ENCODE data around the gene UBA7. TPM values are rescaled to one million over a fixed set of nuclear protein-coding genes. Genes with fewer than 3 reads are reported as not detected.
A peak's percentile ranks its signal among the peaks of the same experiment; 100 is the strongest.
"Not testable (repeated sequence)": the region's sequence is repeated elsewhere in the genome, so short reads cannot be mapped to it uniquely, and the experiment has no call there.

The UBA7 gene
- total RNA-seq, 1 donor from 2014 or later = 29.7 TPM

DNA sequence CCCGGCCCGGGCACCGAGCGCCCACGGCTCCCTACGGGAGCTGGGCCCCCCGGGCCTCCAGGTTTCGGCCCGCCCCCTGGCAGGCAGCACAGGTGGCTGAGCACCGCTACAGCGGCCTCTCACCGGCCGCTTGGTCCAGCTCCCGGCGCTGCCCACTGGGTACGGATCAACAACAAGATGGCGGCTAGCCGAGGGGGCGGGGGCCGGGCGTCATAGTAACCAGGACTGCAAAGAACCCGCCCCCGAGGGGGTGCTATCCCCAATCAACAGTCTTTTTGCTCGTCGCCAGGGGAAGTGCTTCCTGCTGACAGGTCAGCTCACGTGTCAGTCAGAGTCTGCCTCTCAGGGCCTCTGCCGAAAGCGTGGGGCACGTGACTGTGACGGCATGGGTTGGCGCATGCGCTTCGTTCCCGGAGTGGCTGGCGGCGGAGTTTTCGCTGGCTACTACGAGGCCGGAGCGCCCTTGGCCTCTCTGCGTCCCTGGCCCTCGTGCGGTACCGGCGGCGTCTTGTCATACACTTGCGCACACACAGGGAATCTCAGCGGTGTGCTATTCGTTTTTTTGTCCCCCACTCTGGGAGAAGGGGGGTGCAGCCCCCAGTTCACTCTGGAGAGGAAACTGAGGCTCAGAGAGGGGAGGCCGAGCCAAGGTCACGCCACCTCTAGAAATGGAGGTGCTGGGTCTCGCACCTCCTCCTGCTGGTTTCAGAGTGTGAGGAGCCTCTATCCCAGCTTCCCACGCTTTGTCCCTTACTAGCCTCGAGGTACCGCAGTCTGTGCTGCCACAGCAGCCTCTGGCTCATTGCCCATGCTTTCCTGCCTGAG is 27.2 kb downstream of the UBA7 start, which contains the start of gene IP6K1:
Gene IP6K1 (minus strand): TSS at position 186 of the 825 bp plus-strand sequence. CDS start 38,502 bp downstream, outside the sequence.
- peaks cover 15 to 23% (median 18%) of the 10 kb centered on the region in 3 donors for H3K4me1 ChIP-seq (ENCODE audit: control insufficient read depth in 3 of 3, insufficient read depth in 3 of 3, low read length in 3 of 3)

DNA sequence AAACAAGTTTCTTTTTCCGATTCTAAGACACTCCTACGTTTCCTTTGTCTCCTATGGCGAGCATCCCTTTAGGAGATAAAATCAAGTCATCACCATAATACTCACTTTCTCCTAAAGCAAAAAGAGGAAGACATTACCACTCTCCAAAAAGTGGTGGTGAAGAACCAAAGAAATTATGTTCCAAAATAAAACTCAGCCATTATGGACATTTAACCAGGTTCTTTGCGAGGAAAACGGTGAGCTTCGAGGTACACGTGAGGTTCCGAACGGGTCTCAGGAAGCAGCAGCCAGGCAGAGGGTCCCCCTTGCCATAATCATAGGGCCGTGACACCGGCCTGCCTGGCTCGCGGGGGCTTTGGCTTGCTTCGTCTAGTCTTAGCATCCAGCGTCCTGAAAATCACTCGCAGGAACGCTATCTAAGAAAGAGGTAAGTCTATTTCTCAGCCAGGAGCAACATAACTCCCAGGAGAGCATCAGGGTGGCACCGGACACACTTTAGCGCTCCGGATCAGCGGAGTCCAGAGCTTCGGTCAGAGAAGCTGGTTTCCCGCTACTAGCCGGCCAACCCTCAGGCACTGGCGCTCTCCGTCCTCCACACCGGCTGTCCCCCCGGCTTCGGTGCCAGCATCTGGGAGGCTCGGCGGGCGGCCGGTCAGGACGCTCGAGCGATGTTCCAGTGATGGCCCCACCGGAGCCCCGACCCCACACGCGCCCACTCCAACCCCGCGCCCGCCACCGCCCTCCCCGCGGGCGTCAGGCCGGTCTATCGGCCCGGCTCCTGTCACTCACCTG is 28.0 kb downstream of the UBA7 start:
- Histone ChIP-seq H3K4me3 (ENCODE audit: low read length in 3 of 3) (peak overlapping the region; percentile 72 to 92 (median 90)), H3K4me1 (ENCODE audit: control insufficient read depth in 3 of 3, insufficient read depth in 3 of 3, low read length in 3 of 3) (peaks cover 18 to 26% (median 21%) of the 10 kb centered on the region in 3 donors)

More for the DNA sequence above, 27.2 kb downstream of the UBA7 start, which contains the start of gene IP6K1:
- Histone ChIP-seq H3K36me3 (ENCODE audit: control insufficient read depth in 3 of 3, insufficient read depth in 3 of 3, low read length in 3 of 3) (peaks cover 0 to 6% (median 3%) of the 10 kb centered on the region in 3 donors), H3K9ac (ENCODE audit: low read depth in 1 of 3, low read length in 3 of 3) (peak within 1 kb of the TSS; percentile 82 to 93 (median 91)), H3K27me3 (ENCODE audit: control insufficient read depth in 3 of 3, insufficient read depth in 3 of 3, low read length in 3 of 3) (no peaks in the 10 kb centered on the region), H3K9me3 (ENCODE audit: control insufficient read depth in 3 of 3, low read length in 3 of 3) (no peaks in the 10 kb centered on the region), H3K27ac (ENCODE audit: low read depth, low read length) (peak within 1 kb of the TSS; percentile 89), H3K4me3 (ENCODE audit: low read length in 3 of 3) (peak within 1 kb of the TSS; percentile 72 to 92 (median 90))

DNA sequence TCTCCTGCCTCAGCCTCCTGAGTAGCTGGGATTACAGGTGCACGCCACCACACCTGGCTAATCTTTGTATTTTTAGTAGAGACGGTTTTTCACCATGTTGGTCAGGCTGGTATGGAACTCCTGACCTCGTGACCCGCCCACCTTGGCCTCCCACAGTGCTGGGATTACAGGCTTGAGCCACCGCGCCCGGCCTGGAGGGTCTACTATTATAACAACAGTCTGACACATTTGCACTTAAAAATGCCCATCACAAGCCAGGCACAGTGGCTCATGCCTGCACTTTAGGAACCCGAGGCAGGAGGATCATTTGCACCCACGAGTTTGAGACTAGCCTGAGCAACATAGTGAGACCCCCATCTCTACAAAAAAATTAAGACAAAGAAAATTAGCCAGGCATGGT is 31.5 kb downstream of the UBA7 start:
- H3K9me3 ChIP-seq (ENCODE audit: control insufficient read depth in 3 of 3, low read length in 3 of 3); H3K27me3 ChIP-seq (ENCODE audit: control insufficient read depth in 3 of 3, insufficient read depth in 3 of 3, low read length in 3 of 3); H3K27ac ChIP-seq (ENCODE audit: low read depth, low read length); H3K9ac ChIP-seq (ENCODE audit: low read depth in 1 of 3, low read length in 3 of 3); H3K4me3 ChIP-seq (ENCODE audit: low read length in 3 of 3): not testable (repeated sequence)
- Histone ChIP-seq H3K36me3 (ENCODE audit: control insufficient read depth in 3 of 3, insufficient read depth in 3 of 3, low read length in 3 of 3) (peaks cover 0 to 12% (median 6%) of the 10 kb centered on the region in 3 donors), H3K4me1 (ENCODE audit: control insufficient read depth in 3 of 3, insufficient read depth in 3 of 3, low read length in 3 of 3) (peaks cover 20 to 30% (median 26%) of the 10 kb centered on the region in 3 donors)

More for the DNA sequence above, 28.0 kb downstream of the UBA7 start:
- H3K9ac ChIP-seq (ENCODE audit: low read depth in 1 of 3, low read length in 3 of 3) = peak overlapping the region; percentile 82 to 92 (median 91)
- peaks cover 0 to 12% (median 6%) of the 10 kb centered on the region in 3 donors for H3K36me3 ChIP-seq (ENCODE audit: control insufficient read depth in 3 of 3, insufficient read depth in 3 of 3, low read length in 3 of 3)
- H3K27ac ChIP-seq (ENCODE audit: low read depth, low read length) = peak overlapping the region; percentile 89
- H3K9me3 ChIP-seq (ENCODE audit: control insufficient read depth in 3 of 3, low read length in 3 of 3) = no peaks in the 10 kb centered on the region
- no peaks in the 10 kb centered on the region for H3K27me3 ChIP-seq (ENCODE audit: control insufficient read depth in 3 of 3, insufficient read depth in 3 of 3, low read length in 3 of 3)

DNA sequence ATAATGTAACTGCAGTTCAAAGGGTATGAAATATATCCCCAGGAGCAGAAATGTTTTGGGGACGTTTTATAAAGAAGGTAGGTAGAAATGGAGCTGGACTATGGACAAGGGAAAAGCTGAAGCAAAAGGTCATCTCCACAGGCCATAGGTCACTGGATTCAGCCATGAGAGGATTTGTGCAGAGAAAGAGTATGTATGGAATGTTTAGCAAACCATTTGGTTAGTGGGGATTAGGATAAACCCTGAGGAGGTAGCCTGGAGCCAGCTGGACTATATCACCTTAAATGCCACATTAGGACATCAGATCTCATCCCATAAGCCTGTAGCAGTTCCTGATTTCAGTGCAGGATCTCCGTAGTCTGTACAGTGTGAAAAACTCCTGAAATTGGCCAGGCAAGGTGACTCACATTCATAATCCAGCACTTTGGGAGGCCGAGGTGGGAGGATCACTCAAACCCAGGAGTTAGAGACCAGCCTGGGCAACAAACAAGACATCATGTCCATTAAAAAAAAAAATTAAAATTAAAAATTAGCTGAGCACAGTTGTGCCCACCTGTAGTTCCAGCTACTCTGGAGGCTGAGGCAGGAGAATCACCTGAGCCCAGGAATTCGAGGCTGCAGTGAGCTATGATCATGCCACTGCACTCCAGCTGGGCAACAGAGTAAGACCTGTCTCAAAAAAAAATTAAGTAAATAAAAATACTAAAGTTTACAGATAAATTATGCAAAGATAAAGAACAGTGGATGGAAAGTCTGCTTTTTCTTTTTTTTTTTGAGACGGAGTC is 32.1 kb downstream of the UBA7 start:
- Histone ChIP-seq H3K27me3 (ENCODE audit: control insufficient read depth in 3 of 3, insufficient read depth in 3 of 3, low read length in 3 of 3) (no peaks in the 10 kb centered on the region), H3K9me3 (ENCODE audit: control insufficient read depth in 3 of 3, low read length in 3 of 3) (no peaks in the 10 kb centered on the region), H3K9ac (ENCODE audit: low read depth in 1 of 3, low read length in 3 of 3) (peak overlapping the region in 2 of 3 donors; percentile 18 to 66), H3K27ac (ENCODE audit: low read depth, low read length) (no peak overlapping the region), H3K4me1 (ENCODE audit: control insufficient read depth in 3 of 3, insufficient read depth in 3 of 3, low read length in 3 of 3) (peaks cover 13 to 23% (median 20%) of the 10 kb centered on the region in 3 donors), H3K36me3 (ENCODE audit: control insufficient read depth in 3 of 3, insufficient read depth in 3 of 3, low read length in 3 of 3) (peaks cover 0 to 16% (median 6%) of the 10 kb centered on the region in 3 donors), H3K4me3 (ENCODE audit: low read length in 3 of 3) (no peak overlapping the region)

DNA sequence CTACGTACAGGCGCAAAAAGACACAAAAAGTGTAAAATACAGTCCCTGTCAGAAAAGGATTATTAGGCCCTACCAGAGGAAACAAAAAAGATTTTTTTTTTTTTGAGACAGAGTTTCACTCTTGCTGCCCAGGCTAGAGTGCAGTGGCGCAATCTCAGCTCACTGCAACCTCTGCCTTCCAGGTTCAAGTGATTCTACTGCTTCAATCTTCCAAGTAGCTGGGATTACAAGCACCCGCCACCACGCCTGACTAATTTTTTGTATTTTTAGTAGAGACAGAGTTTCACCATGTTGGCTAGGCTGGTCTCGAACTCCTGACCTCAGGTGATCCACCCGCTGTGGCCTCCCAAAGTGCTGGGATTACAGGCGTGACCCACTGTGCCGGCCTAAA is 32.8 kb downstream of the UBA7 start:
- not testable (repeated sequence) for H3K27me3 ChIP-seq (ENCODE audit: control insufficient read depth in 3 of 3, insufficient read depth in 3 of 3, low read length in 3 of 3); H3K27ac ChIP-seq (ENCODE audit: low read depth, low read length); H3K9me3 ChIP-seq (ENCODE audit: control insufficient read depth in 3 of 3, low read length in 3 of 3); H3K4me3 ChIP-seq (ENCODE audit: low read length in 3 of 3)
- Histone ChIP-seq H3K9ac (ENCODE audit: low read depth in 1 of 3, low read length in 3 of 3) (peak overlapping the region in 1 of 3 donors; percentile 18), H3K36me3 (ENCODE audit: control insufficient read depth in 3 of 3, insufficient read depth in 3 of 3, low read length in 3 of 3) (peaks cover 0 to 16% (median 6%) of the 10 kb centered on the region in 3 donors), H3K4me1 (ENCODE audit: control insufficient read depth in 3 of 3, insufficient read depth in 3 of 3, low read length in 3 of 3) (peaks cover 13 to 23% (median 20%) of the 10 kb centered on the region in 3 donors)

DNA sequence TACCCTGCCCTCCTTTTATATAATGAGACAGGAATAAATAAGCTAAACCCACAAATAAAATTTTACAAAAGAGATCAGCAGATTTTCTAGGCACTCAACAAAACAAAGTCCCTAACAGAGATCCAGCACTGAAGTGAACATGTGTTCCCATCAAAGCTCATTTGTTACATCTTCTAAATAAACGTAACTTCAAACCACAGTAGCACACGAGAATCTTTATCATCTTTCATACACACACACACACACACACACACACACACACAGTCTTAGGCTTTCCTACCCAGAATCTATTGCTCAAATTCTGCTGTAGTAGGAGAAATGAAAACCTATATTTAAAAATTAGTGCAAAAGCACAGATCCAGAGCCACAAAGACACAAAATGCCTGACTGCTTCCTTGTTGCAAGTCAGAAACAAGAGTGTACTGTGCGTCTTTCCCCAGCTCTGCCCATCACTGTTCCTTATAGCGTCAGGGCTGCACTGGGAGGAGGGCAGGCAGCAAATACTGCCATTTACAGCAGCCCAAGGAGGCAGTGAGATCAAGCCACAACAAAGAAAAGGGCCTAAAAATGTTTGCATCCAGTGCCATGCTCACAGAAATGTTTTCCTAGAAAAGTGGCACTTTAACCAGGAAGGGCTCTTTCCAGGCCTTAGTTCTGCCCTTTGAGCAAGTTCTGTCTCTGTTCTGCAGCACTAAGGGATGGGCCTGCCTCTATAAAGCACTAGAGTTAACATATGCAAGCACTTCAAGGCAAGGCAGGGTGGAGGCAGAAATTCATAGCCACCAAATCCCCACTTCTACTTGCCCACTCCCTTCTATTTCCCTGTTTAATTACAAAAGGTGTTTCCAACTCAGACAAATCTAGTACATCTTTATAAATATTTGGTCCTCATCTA is 33.4 kb downstream of the UBA7 start:
- Histone ChIP-seq H3K4me3 (ENCODE audit: low read length in 3 of 3) (no peak overlapping the region), H3K9ac (ENCODE audit: low read depth in 1 of 3, low read length in 3 of 3) (no peak overlapping the region), H3K36me3 (ENCODE audit: control insufficient read depth in 3 of 3, insufficient read depth in 3 of 3, low read length in 3 of 3) (peaks cover 0 to 16% (median 3%) of the 10 kb centered on the region in 3 donors), H3K27me3 (ENCODE audit: control insufficient read depth in 3 of 3, insufficient read depth in 3 of 3, low read length in 3 of 3) (no peaks in the 10 kb centered on the region), H3K27ac (ENCODE audit: low read depth, low read length) (no peak overlapping the region), H3K9me3 (ENCODE audit: control insufficient read depth in 3 of 3, low read length in 3 of 3) (no peaks in the 10 kb centered on the region), H3K4me1 (ENCODE audit: control insufficient read depth in 3 of 3, insufficient read depth in 3 of 3, low read length in 3 of 3) (peaks cover 10 to 20% (median 19%) of the 10 kb centered on the region in 3 donors)

DNA sequence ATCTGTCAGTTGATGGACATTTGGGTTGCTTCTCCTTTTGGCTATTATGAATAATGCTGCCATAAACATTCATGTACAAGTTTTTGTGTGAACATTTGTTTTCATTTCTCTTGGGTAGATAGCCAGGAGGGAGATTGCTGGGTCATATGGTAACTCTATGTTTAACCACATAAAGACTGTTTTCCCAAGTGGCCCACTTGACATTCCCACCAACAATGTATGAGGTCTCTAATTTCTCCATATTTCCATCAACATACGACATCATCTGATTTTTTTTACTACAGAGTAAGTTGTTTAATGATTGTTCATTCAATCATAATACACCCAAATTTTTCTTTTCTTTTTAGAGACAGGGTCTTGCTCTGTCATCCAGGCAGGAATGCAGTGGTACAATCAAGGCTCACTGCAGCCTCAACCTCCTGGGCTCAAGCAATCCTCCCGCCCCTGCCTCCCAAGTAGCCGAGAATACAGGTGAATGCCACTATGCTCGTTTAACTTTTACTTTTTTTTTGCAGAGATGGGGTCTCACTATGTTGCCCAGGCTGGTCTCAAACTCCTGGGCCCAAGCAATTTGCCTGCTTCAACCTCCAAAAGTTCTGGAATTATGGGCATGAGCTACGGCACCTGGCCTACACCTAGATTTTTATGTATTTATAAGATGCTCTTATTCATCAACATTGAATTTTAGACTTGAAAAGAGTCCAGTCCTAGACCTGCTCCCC is 34.2 kb downstream of the UBA7 start:
- no peaks in the 10 kb centered on the region for H3K27me3 ChIP-seq (ENCODE audit: control insufficient read depth in 3 of 3, insufficient read depth in 3 of 3, low read length in 3 of 3)
- no peak overlapping the region for H3K27ac ChIP-seq (ENCODE audit: low read depth, low read length)
- H3K4me3 ChIP-seq (ENCODE audit: low read length in 3 of 3) = no peak overlapping the region
- peaks cover 3 to 16% (median 12%) of the 10 kb centered on the region in 3 donors for H3K4me1 ChIP-seq (ENCODE audit: control insufficient read depth in 3 of 3, insufficient read depth in 3 of 3, low read length in 3 of 3)
- H3K9me3 ChIP-seq (ENCODE audit: control insufficient read depth in 3 of 3, low read length in 3 of 3) = no peaks in the 10 kb centered on the region
- H3K36me3 ChIP-seq (ENCODE audit: control insufficient read depth in 3 of 3, insufficient read depth in 3 of 3, low read length in 3 of 3) = peaks cover 0 to 16% (median 3%) of the 10 kb centered on the region in 3 donors
- no peak overlapping the region for H3K9ac ChIP-seq (ENCODE audit: low read depth in 1 of 3, low read length in 3 of 3)

DNA sequence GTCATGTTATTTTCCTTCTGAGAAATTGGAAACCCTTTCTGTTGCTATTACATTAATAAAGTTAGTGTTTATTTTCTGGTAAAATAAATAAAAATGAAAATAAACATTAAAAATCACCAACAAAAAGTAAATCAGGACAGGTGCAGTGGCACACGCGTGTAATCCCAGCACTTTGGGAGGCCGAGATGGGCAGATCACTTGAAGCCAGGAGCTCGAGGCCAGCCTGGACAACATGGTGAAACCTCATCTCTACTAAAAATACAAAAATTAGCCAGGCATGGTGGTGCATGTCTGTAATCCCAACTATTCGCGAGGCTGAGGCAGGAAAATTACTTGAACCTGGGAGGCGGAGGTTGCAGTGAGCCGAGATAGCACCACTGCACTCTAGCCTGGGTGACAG is 37.7 kb downstream of the UBA7 start:
- H3K27ac ChIP-seq (ENCODE audit: low read depth, low read length); H3K36me3 ChIP-seq (ENCODE audit: control insufficient read depth in 3 of 3, insufficient read depth in 3 of 3, low read length in 3 of 3); H3K9ac ChIP-seq (ENCODE audit: low read depth in 1 of 3, low read length in 3 of 3); H3K9me3 ChIP-seq (ENCODE audit: control insufficient read depth in 3 of 3, low read length in 3 of 3); H3K4me3 ChIP-seq (ENCODE audit: low read length in 3 of 3); H3K27me3 ChIP-seq (ENCODE audit: control insufficient read depth in 3 of 3, insufficient read depth in 3 of 3, low read length in 3 of 3): not testable (repeated sequence)
- peaks cover 3 to 12% (median 6%) of the 10 kb centered on the region in 3 donors for H3K4me1 ChIP-seq (ENCODE audit: control insufficient read depth in 3 of 3, insufficient read depth in 3 of 3, low read length in 3 of 3)
